Measurements from ENCODE around the gene HSD17B1.

DNA sequence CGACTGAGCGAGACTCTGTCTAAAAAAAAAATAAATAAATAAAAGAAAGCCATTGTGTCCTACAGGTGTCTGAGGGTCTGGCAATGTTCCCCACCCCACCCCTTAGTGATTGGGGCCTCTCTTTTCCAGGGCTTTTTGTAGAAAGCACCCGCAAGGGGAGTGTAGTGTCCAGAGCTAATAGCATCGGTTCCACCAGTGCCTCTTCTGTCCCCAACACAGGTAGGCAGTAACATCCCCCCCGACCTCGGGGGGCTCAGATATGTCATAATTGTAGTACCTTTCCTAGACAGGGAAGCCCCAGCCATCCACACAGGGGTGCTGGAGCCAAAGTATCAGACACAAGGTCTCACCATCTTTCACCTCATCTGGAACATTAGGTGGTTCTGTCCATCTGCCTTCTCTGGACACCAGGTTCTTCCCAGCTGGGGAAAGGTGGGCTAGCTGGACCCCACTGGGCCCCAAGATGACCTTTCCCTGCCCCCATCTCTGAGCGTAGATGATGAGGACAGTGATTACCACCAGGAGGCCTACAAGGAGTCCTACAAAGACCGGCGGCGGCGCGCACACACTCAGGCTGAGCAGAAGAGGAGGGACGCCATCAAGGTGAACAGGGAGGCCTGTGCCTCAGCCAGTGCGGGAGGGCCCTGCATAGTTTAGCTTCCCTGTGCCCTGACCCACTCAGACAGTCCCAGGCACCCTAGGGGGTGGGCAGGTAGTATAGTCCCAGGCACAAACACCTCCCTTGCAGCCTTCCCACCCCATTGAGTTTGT, 15.8 kb downstream of the HSD17B1 start:
- no peak for TF ChIP-seq POLR2A (IDR thresholded peaks at IDR 0.05)
- TF ChIP-seq, protein P1, sequence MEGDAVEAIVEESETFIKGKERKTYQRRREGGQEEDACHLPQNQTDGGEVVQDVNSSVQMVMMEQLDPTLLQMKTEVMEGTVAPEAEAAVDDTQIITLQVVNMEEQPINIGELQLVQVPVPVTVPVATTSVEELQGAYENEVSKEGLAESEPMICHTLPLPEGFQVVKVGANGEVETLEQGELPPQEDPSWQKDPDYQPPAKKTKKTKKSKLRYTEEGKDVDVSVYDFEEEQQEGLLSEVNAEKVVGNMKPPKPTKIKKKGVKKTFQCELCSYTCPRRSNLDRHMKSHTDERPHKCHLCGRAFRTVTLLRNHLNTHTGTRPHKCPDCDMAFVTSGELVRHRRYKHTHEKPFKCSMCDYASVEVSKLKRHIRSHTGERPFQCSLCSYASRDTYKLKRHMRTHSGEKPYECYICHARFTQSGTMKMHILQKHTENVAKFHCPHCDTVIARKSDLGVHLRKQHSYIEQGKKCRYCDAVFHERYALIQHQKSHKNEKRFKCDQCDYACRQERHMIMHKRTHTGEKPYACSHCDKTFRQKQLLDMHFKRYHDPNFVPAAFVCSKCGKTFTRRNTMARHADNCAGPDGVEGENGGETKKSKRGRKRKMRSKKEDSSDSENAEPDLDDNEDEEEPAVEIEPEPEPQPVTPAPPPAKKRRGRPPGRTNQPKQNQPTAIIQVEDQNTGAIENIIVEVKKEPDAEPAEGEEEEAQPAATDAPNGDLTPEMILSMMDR (IDR thresholded peaks at IDR 0.05), result no peak

Data from uterus (tissue), 2 donors.